Globus pallidus (tissue), 1 donor: ENCODE data around the gene ATP10B.

Experiments
- DNase-seq: peaks from one replicate; pipeline ENCODE4 v3.0.0-alpha.2; 2015; ENCODE audit warnings: low spot score

The ATP10B gene

GRCh38 chr5:160693831-160694465, 158.1 kb downstream of the ATP10B start:
- DNase-seq = no peak

GRCh38 chr5:160692271-160692670, 159.7 kb downstream of the ATP10B start:
- DNase-seq = no peak

GRCh38 chr5:160685695-160686094, 166.3 kb downstream of the ATP10B start:
- no peak for DNase-seq

DNA sequence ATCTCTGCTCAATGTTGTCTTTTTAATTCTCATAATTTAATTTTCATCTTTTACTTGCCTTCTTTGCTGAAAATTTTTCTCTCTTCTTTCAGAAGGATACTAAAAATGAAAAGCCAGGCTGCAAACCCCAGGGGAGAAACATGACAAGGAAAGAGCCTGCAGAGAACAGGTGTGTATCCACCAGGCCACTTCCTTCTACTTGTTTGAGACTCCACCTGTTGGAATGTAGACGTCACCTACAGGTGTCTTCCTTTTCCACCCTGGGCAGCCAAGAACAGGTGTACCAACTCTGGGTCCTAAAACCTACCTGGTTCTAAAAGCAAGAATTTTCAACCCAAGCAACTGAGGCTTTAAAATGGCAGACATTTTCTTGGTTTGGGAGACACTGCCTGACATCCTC, 166.8 kb downstream of the ATP10B start:
- DNase-seq = no peak

- DNase-seq = no peak
Observed at GRCh38 chr5:160679567-160680309, 172.3 kb downstream of the ATP10B start.

GRCh38 chr5:160675988-160676387, 176.0 kb downstream of the ATP10B start:
- DNase-seq = no peak

GRCh38 chr5:160674901-160675300, 177.1 kb downstream of the ATP10B start:
- no peak for DNase-seq

GRCh38 chr5:160672521-160672920, 179.5 kb downstream of the ATP10B start:
- DNase-seq = no peak

- DNase-seq = no peak
Observed at GRCh38 chr5:160668356-160668755, 183.7 kb downstream of the ATP10B start.

DNA sequence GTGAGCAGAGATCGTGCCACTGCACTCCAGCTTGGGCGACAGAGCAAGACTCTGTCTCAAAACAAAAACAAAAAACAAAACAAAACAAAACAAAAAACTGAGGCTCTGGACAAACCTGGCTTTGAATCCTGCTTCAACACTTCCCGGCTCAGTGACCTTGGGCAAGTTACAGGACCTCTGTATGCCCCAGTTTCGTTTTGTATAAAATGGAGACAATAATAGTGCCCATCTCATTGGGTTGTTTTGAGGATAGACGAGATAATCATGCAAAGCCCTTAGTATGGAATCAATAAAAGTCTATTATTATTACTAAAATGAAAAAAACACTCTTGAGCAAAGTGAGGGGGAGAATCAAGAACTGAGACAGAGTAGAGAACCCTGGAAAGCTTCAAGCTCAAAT, 184.9 kb downstream of the ATP10B start:
- DNase-seq = no peak

DNA sequence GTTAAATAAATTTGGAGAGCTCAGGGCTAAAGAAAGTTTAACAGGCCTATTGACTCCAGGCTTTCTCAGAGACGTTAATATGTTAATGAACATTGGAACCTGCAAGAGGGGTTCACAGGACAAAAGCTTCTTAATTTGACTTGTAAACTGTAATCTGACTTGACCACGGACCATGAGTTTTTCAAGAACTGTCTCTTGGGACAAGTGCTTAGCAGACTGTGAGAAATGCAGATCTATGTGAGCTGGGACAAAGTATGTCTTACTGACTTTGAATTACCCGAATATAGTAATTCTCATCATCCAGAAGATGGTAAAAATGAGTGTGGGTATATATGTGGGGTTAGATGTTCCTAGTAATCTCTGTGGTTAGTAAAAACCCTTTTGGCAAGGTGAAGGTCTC, 186.6 kb downstream of the ATP10B start:
- no peak for DNase-seq

GRCh38 chr5:160660132-160660531, 191.9 kb downstream of the ATP10B start:
- DNase-seq = no peak

DNA sequence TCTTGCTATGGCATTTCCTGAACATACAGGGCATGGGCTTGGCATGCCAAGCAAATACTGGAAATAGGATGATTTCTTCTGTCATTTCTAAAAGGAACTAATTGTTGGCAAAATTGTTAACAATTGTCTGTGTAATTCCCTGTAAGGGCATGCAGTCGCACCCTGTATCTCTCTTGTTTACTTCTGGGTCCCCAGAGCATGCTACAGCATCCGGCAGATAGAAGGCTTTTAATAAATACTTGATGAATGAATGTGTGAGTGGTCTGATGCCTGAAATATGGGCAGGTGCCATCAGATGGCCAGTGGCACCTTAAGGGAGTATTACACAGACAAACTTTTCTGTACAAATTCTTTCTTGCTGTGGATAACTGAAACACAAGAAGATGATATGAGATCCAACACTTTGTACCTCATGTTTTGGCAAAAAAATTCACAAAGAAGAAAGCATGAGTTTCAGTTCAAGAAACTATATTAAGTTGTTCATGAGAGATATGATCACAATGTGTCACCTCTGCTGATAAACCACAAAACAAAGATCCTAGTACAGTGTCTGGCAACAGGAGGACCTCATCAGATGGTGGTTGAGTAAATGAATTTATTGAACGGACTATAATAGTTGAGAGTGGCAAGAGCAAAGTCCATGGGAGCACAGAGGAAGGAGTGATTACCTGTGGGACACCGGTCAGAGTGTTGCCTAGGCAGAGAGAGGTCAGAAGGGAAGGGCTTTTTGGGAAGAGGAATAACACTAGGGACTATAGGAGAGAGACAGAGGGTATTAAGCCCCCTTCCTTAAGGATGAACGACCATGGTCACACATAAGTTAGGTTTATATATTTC, 194.2 kb downstream of the ATP10B start:
- DNase-seq = no peak

DNA sequence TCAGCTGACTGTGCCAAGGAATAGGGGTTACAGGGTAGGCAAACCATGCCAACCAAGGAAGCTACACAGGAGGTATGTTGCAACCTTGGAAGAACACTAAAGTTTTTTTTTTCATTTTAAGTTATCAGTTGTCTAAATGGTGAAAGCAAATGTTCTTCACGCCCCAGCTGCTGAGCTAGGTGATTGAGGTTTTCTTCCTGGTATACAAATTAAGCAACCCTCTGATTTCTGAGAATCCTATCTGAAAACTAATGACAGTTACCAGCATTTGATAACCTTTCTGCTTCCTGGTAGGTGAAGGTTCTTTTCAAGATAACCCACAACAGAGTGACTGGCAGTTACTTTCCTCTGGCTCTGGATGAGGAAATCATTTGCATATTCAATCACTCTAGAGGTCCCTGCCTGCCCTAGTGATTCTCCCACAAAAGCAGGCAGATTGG, 194.9 kb downstream of the ATP10B start:
- no peak for DNase-seq

DNA sequence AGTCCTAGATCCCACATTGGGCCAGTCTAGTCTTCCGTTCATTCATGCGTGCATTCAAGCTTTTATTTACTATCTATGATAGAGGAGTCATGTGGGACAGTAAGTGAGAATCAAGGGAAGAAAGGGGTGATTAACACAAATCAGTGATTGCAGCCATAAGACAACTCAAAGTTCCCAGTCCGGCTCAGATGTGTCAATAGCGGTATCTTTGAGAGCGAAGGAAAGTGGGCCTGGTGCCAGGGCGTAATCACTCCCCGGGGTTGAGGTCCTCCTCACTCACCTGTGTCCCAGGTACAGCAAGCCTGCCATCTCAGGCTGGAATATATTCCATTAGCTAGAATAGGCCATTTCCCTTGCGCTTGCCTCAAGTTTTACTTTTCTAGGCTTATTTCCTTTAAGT, 196.3 kb downstream of the ATP10B start:
- no peak for DNase-seq

DNA sequence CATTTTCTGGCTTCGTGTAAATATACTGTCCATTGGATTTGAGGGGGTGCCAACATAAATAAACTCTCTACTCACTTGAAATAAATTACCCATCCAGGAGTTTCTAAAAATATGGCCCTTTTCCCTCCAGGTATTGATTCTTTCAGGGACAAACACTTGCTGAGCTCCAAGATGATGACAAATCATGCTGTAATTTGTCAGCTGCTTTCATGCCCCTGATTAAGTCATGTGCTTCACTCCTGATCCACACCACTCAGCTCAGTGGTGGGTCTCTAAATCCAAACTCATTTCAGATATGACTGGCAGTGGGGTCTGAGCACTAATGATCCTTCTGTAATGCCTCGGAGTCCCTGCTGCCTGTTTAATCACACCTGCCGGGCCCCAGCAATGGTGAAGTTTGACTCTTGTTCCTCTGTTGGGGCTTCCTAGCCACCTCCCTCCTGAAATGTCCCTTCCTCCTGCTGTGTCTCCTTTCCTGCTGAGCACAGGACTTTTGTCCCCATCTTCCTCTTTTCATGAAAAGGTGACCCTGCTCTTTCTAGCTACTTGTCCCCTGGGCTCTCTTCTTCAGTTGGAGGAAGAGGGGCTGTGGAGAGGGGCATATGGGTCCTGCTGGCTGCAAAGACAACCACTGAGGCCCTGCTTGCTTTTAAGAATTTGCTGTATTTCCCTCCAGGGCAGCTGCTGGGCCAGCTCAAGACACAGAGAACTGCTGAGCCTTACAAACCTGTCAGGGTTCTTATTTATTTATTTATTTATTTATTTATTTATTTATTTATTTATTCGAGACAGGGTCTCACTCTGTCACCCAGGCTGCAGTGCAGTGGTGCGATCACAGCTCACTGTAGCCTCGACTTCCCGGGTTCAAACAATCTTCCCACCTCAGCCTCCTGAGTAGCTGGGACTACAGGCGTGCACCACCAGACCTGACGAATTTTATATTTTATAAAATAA, 200.0 kb downstream of the ATP10B start:
- no peak for DNase-seq

- no peak for DNase-seq
Observed at GRCh38 chr5:160649304-160649703, 202.7 kb downstream of the ATP10B start.

DNA sequence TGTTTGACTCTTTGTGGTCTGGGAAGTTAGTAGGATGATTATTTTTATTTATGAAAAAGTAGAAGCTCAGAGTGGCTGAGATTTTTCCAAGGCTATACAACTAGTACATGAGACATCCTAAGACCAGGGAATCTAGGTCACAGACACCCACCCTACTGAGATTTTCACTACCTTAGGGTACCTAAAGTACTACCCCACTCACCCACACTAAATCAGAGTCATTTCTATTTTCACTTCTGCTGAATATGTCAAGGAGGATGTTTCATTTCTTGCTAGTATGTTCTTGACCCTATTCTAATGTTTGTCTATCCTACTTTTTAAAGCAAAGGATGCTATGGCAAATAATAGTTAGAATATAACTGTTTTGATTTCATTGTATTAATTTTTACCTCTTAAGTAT, 206.0 kb downstream of the ATP10B start:
- DNase-seq = no peak

DNA sequence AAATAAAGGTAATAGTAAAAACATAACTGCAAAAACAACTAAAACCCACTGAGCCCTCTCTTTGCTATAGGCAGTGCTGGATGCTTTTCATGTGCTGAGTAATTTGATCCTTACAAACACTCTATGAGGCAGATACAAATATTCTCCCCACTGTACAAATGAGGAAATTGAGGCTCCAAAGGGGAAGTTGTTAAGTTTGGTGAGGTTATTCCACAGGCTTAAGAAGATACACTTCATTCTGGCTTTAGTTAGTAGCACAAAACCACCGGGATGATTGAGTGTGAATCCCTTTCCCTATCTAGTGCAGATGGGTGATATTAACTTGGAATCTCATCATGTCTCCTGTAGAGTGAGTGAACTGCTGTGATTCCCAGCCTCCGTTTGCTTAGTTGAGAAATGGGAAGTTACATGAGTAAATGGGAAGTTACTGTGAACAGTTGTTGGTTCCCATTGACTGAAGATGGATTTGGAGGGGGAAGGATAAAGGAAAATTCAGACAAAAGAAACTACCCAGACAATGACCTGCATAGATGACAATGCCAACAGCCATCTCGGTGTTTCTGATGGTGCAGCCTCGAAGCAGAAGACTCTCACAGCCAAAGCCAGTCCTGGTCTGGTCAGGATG, 208.3 kb downstream of the ATP10B start:
- DNase-seq = no peak

DNA sequence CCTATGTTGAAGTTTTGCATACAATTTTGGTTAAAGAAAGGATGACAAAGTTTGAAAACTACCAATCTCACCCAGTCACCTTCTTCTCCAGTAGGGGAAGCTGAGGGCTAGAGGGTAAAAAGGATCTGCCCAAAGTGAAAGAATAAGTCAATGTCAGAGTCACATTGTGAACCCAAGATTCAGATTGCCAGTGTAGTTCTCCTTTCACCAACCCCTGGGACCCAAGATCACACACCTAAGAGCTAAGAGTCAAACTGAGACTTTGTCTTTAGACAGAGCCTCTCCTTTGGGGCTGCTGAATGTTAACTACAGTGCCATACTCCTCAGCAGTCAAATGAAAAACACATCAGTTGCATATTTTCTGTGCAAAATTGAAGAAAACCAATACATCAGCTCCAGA, 210.6 kb downstream of the ATP10B start:
- DNase-seq = no peak

DNA sequence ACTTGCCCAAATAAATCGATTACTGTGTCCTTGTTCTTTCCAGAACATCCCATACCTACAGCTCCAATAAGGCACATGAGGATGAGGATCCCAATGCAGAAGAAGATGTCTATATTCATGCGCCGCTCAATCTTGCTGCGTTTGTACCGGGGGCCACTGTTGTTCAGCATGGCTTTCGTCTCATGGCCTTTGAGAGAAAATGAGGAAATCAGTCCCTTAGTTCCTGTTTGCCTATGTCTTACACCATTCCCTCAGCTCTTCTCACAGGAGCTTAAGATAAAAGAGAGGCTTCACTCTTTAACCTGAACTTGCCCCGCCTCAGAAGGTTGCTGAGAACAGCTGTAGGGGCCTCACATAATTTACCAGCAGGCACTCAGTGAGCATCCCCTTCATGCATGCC, 211.6 kb downstream of the ATP10B start:
- DNase-seq = no peak
